Stimulated activated CD4-positive, alpha-beta T cell treated with anti-CD3 and anti-CD28 coated beads, TNF-alpha, amount 100 ng/mL, for 24 hours (primary cell): ENCODE measurements around the gene PLB1.

Experiments
- DNase-seq, 3 experiments: peaks; one replicate each; pipeline ENCODE4 v3.0.0-alpha.2; 2020; ENCODE audit warnings: low read depth in 3 of 3

The PLB1 gene

GRCh38 chr2:28628506-28628905, 132.6 kb downstream of the PLB1 start:
- DNase-seq, result no peak

- no peak for DNase-seq
Measured at GRCh38 chr2:28628987-28629386, 133.1 kb downstream of the PLB1 start.

GRCh38 chr2:28629910-28630309, 134.1 kb downstream of the PLB1 start:
- DNase-seq, result no peak

DNA sequence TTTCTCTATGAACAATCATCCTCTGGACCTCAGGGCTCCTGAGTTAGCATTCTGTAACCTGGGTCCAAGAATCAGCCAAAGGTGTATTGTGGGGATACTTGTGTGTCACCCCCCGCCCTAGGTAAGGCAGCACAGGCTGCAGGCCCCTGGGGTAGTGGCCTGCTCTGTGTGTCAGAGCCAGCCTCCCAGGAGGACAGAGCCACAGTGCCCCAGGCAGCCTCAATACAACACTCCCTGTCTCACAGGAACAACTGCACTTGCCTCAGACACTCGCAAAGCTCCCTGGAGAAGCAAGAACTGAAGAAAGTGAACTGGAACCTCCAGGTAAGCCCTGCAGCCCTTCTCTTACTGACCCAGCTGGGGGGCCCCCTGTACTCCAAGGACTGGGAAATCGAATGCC, 134.5 kb downstream of the PLB1 start:
- no peak for DNase-seq

- no peak for DNase-seq
Measured at GRCh38 chr2:28631514-28632206, 135.8 kb downstream of the PLB1 start.

DNA sequence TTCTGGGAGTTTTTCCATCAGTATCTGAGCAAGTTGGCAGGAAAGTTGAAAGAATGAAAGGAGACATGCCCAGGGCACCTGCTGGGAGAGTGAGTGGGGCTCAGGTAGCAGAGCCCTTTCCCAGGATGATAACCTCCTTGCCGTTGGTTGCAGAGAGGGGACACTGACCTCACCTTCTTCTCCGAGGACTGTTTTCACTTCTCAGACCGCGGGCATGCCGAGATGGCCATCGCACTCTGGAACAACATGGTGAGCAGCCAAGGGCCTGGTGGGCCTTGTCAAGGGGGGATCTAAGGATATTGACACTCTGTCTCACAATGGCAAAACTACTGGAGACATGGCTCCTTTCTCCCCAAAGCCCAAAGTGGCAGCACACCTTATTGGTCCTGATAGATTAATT, 136.9 kb downstream of the PLB1 start:
- no peak for DNase-seq

GRCh38 chr2:28633204-28633603, 137.3 kb downstream of the PLB1 start:
- no peak for DNase-seq

GRCh38 chr2:28633746-28634145, 137.9 kb downstream of the PLB1 start:
- no peak for DNase-seq

DNA sequence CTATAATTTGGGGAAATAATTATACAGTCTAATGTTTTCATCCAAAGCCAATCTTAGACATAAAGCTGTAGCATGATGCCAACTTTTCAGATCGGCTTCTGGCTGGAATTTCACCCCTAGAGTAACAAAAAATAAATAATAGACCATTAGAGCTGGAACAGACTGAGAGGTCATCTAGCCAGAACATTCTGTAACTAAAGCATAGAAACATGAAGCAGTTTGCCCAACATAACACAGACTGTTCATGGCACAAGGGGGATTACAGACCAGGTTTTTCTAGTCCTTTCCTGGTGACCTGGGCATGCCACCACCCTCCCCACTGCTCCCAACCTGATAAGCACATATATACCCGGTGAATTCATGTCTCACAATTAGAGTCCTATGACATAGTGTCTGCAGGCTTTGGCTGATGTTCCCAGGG, 139.3 kb downstream of the PLB1 start:
- no peak for DNase-seq

DNA sequence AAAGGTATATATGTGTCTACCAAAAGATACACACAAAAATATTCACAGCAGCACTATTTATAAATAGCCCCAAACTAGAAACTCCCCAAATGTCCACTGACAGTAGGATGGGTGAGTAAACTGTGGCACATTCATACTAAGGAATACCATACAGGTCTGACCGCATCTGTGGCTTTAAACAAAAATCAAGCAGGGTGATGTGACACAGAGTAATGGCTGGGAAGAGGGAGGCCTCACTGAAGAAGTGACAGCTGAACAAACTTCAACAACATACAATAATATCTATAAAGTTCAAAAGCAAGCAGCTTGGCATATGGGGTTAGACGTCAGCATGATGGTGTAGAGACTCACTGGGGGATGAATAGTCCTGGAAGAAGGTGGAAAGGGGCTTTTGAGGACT, 140.6 kb downstream of the PLB1 start:
- DNase-seq, result no peak

DNA sequence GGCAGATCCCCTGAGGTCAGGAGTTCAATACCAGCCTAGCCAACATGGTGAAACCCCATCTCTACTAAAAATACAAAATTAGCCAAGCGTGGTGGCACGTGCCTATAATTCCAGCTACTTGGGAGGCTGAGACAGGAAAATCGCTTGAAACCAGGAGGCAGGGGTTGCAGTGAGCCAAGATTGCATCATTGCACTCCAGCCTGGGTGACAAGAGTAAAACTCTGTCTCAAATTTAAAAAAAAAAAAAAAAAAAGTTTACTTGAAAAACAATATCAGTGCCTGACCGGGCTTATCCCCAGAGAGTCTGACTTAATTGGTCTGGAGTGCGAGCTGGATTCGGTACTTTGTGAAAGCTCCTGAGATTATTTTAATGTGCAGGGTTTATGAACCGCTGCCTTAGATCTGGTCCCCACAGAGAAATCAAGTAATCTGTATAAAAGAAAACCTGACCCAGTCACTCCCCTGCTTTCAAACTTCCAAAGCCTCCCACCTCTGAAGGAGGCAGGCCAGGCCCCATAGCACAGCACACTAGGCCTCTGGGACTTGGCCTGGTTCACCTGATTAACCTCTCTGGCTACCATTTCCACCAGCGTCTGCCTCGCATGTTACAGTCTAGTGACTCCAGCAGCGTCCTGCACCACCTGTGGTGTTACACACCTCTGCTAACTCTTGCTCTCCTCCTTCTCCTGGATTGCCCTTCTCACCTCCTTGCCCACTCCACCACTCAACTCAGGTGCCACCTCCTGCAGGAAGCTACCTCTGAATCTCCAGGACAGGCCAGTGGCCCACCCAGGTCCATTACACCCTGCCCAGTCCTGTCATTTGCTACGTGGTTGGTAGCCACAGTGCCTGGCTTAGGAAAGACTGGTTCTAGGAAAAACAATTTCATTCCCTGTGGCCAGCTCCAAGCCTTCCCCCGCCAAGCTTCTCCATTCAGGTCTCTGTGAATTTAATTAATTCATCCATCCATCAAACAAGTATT, 141.5 kb downstream of the PLB1 start:
- no peak for DNase-seq

- no peak for DNase-seq
Measured at GRCh38 chr2:28638102-28638501, 142.2 kb downstream of the PLB1 start.

GRCh38 chr2:28639092-28639691, 143.3 kb downstream of the PLB1 start:
- DNase-seq, result no peak

DNA sequence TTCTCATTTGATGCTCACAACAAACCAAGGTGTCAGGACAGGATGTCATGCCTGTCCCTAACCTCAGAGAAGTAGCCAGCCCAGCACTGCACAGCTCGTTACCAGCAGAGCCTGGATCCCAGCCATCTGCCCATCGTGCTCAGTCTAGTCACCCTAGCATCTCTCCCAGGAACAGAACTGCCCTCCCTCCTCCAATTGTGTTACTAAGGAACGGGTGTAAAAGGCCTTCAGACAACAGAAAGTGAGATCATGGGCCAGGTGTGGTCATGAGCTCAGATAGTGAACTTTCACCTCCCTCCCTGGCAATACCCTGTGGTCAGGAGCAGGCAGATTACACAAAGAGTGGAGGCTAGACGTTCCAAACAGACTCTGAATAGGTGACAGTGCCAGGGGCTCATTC, 144.0 kb downstream of the PLB1 start:
- DNase-seq, result no peak

DNA sequence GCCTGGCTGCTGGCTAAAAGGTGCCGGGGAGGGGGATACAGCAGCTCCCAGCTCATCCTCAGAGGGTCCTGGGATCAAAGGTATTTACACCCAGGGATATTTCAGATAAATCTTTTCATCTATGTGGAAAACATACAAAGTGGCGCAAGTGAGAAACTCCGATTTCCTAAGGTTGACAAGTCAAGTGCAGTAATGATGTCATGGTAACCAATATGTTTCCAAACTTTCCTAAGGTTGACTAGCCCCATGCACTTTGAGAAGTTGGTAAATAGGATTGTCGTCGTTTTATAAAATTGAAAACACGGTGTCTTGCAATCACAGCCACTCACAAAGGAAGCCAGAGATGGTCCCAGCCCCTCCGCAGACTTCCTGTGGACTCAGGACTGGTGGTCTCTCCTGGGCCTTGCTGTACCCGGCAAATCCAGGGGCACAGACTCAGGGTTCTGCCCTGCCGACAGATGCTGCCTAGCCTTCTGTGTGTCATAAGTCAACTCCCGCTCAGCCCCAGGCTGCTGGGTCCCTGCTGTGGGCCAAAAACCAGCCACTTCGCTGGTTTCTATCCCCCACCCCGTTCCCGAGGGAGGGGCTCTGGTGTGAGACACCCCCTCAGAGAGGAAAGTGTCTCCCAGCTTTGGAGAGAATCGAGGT, 144.5 kb downstream of the PLB1 start:
- DNase-seq, result no peak

- no peak for DNase-seq
Measured at GRCh38 chr2:28640908-28641300, 145.0 kb downstream of the PLB1 start.

DNA sequence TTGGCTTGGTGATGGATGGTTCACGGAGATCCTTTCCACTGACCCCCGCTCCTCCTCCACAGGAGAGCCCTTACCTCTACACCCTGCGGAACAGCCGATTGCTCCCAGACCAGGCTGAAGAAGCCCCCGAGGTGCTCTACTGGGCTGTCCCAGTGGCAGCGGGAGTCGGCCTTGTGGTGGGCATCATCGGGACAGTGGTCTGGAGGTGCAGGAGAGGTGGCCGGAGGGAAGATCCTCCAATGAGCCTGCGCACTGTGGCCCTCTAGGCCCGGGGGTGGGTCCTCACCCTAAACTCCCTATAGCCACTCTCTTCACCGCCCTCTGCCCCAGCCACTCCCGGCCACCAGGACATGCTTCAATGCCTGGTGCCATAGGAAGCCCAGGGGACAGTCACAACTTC, 146.9 kb downstream of the PLB1 start:
- DNase-seq, result no peak

GRCh38 chr2:28643327-28643726, 147.5 kb downstream of the PLB1 start:
- DNase-seq, result no peak

DNA sequence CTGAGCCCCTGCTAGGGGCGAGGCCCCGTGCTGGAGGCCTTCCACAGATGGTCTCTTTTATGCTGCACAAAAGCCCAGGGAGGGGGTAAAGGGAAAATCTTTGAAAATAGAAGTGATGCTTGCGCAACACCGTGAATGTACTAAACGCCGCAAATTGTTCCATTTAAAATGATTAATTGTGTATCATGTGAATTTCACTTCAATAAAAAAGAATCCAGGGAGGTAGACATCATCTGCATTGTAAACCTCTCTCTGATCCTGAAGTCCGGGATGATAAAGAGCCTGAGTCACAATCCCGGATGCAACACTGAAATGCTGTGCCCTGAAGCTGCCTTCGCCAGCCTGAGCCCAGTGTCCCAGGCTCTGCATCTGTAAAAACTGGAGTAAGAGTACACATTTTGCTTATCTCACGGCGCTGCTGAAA, 148.1 kb downstream of the PLB1 start:
- no peak for DNase-seq

- no peak for DNase-seq
Measured at GRCh38 chr2:28644760-28645159, 148.9 kb downstream of the PLB1 start.

DNA sequence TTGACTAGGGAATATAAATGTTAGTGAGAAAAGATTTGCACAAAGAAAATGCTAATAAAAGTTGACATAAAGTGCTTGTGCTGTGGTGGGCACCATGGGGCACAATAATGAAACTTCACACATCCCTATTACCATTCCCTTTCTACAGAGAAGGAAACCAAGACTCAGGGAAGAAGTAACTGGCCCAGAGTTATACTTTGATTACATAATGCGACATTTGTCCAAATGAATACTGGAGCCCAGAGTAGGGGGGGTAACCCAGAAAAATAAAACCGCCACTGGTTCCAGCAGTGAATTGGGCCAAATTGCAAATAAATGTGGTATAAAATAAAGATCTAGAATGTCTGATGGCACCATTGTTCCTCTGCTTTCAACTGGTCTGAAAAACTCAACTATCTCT, 149.7 kb downstream of the PLB1 start:
- DNase-seq, result no peak

DNA sequence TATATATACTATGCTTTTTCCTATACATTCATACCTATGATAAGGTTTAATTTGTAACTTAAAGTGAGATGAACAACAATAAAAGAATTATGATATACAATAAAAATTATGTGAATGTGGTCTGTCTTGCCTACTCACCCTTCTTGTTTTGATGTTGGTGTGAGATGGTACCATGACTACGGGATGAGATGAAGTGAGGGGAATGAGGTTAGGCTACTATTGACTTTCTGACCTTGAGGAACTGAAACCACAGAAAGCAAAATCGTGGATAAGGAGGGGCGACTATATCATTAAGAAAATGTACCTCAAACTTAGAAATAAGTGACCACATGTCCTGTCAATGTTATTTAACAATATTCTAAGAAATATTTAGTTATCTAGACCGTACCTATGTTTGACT, 151.8 kb downstream of the PLB1 start:
- DNase-seq, result no peak
